Measurements from ENCODE around the gene ARID1A.

DNA sequence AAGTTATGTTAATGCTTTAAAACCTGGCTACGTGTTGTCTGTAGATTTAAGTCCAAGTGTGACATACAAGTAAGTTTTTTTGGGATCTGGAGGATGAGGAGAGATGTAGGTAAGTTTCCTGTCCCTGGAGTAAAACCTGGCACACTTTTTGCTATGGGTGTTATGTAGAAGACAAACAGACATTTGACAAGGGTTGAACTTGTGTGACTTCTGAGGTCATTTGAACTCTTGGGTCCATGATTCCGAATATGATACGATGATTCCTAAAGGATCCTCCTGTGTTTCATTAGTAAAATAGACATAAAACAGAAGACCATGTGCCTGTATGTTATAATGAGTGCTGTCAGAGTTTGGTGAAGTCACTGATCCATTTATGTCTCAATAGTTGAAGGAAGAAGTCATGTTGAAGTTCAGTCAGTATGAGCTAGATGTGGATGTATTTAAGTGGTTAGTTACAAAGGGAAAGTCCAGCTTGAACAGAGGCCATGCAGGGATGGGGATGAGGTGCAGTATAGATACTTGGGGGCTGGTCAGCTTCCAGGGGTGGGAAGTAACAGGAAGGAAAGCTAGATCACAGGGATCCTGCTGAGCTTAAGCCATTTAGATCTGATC is 44.3 kb downstream of the ARID1A start:
- TF ChIP-seq, protein P1, sequence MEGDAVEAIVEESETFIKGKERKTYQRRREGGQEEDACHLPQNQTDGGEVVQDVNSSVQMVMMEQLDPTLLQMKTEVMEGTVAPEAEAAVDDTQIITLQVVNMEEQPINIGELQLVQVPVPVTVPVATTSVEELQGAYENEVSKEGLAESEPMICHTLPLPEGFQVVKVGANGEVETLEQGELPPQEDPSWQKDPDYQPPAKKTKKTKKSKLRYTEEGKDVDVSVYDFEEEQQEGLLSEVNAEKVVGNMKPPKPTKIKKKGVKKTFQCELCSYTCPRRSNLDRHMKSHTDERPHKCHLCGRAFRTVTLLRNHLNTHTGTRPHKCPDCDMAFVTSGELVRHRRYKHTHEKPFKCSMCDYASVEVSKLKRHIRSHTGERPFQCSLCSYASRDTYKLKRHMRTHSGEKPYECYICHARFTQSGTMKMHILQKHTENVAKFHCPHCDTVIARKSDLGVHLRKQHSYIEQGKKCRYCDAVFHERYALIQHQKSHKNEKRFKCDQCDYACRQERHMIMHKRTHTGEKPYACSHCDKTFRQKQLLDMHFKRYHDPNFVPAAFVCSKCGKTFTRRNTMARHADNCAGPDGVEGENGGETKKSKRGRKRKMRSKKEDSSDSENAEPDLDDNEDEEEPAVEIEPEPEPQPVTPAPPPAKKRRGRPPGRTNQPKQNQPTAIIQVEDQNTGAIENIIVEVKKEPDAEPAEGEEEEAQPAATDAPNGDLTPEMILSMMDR (IDR thresholded peaks at IDR 0.05; ENCODE audit: insufficient read depth, low read length, poor library complexity, severe bottlenecking) = no peak
- TF ChIP-seq EZH2phosphoT487 (conservative IDR thresholded peaks at IDR 0.05; ENCODE audit: low read length) = no peak
